Activated CD4-positive, alpha-beta T cell treated with anti-CD3 and anti-CD28 coated beads, Interleukin-2, Interleukin-6, amounts not matched to agents 100 ng/mL and 50 ng/mL, durations not matched to agents 16 hours and 8 hours (primary cell): Measurements from ENCODE around the gene PIWIL4.
"Not testable (repeated sequence)": the region's sequence is repeated elsewhere in the genome, so short reads cannot be mapped to it uniquely, and the experiment has no call there.

Experiments
- DNase-seq: peaks from one replicate; pipeline ENCODE4 v3.0.0-alpha.2; 2020

The PIWIL4 gene

GRCh38 chr11:94586546-94586945 is 19.4 kb downstream of the PIWIL4 start:
- DNase-seq = no peak

GRCh38 chr11:94586978-94587377 is 19.8 kb downstream of the PIWIL4 start:
- DNase-seq = no peak

- no peak for DNase-seq
Measured at GRCh38 chr11:94588366-94588942, 21.3 kb downstream of the PIWIL4 start.

- DNase-seq = no peak
Measured at GRCh38 chr11:94590352-94591041, 23.3 kb downstream of the PIWIL4 start.

GRCh38 chr11:94593030-94593429 is 25.9 kb downstream of the PIWIL4 start:
- DNase-seq = no peak

- no peak for DNase-seq
Measured at GRCh38 chr11:94595076-94595475, 27.9 kb downstream of the PIWIL4 start.

- no peak for DNase-seq
Measured at GRCh38 chr11:94597896-94598295, 30.7 kb downstream of the PIWIL4 start.

GRCh38 chr11:94599510-94599909 is 32.3 kb downstream of the PIWIL4 start:
- no peak for DNase-seq

GRCh38 chr11:94602430-94603372 is 35.5 kb downstream of the PIWIL4 start:
- DNase-seq = no peak

GRCh38 chr11:94603587-94603986 is 36.4 kb downstream of the PIWIL4 start:
- DNase-seq = no peak

- no peak for DNase-seq
Measured at GRCh38 chr11:94604482-94604881, 37.3 kb downstream of the PIWIL4 start.

- DNase-seq = no peak
Measured at GRCh38 chr11:94613120-94613519, 46.0 kb downstream of the PIWIL4 start.

- DNase-seq = peak; percentile 60
Measured at GRCh38 chr11:94623120-94623735, 56.1 kb downstream of the PIWIL4 start.

GRCh38 chr11:94625422-94625821 is 58.3 kb downstream of the PIWIL4 start:
- not testable (repeated sequence) for DNase-seq

GRCh38 chr11:94627003-94627560 is 59.9 kb downstream of the PIWIL4 start:
- DNase-seq = not testable (repeated sequence)

- DNase-seq = no peak
Measured at GRCh38 chr11:94629741-94630140, 62.6 kb downstream of the PIWIL4 start.

- DNase-seq = no peak
Measured at GRCh38 chr11:94630221-94630620, 63.1 kb downstream of the PIWIL4 start.

- DNase-seq = no peak
Measured at GRCh38 chr11:94632356-94632755, 65.2 kb downstream of the PIWIL4 start.

- DNase-seq = no peak
Measured at GRCh38 chr11:94635072-94635471, 67.9 kb downstream of the PIWIL4 start.

- no peak for DNase-seq
Measured at GRCh38 chr11:94636388-94636949, 69.3 kb downstream of the PIWIL4 start.

GRCh38 chr11:94638301-94638901 is 71.2 kb downstream of the PIWIL4 start:
- no peak for DNase-seq

GRCh38 chr11:94638902-94639373 is 71.8 kb downstream of the PIWIL4 start:
- DNase-seq = no peak
